ENCODE measurements around the gene RNF2. TPM values are rescaled to one million over a fixed set of nuclear protein-coding genes. Genes with fewer than 3 reads are reported as not detected.

RNF2 gene
- polyA plus RNA-seq, 1 donor from 2014 or later, result 49.2 TPM

- Histone ChIP-seq H3K79me2 (replicated peaks; ENCODE audit: insufficient read depth, low read length) (peaks cover 75% of the 10 kb centered on the region), H3K9me2 (ENCODE audit: insufficient read depth, low read length) (no peaks in the 10 kb centered on the region), H3K4me3 (ENCODE audit: low read length) (no peak overlapping the region)
These were observed 38.5 kb downstream of the RNF2 start for GRCh38 chr1:185083818-185084217.

DNA sequence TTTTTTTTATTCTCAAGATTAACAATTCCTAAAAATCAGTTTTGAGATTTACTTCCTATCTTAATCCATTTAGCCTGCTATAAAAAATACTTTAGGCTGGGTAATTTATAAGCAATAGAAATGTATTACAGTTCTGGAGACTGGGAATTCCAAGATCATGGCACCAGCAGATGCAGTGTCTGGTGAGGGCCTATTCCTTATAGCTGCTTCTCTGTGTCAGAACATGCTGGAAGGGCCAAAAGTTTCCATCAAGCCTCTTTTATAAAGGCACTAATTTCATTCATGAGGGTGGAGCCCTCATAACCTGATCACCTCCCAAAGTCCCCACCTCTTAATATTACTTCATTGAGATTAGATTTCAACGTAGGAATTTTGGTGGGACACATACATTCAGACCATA is 41.7 kb downstream of the RNF2 start:
- no peak overlapping the region for H3K9ac ChIP-seq (ENCODE audit: low read length)
- no peak overlapping the region for H2AFZ ChIP-seq (ENCODE audit: low read depth, low read length)
- H3K27ac ChIP-seq (ENCODE audit: low read length), result no peak overlapping the region
- peaks cover 49% of the 10 kb centered on the region for H3K79me2 ChIP-seq (replicated peaks; ENCODE audit: insufficient read depth, low read length)
- H3K9me2 ChIP-seq (ENCODE audit: insufficient read depth, low read length), result no peaks in the 10 kb centered on the region
- TF ChIP-seq POLR2AphosphoS5 (IDR thresholded peaks at IDR 0.05), result no peak
- no peak for TF ChIP-seq TAF1 (IDR thresholded peaks at IDR 0.05; ENCODE audit: low read depth)
- no peak for TF ChIP-seq EP300 (conservative IDR thresholded peaks at IDR 0.05; ENCODE audit: poor library complexity, severe bottlenecking)
- no peak for TF ChIP-seq RAD21 (conservative IDR thresholded peaks at IDR 0.05)
- TF ChIP-seq MXI1 (conservative IDR thresholded peaks at IDR 0.05; ENCODE audit: poor library complexity, severe bottlenecking), result no peak
- no peak for TF ChIP-seq CTCF (IDR thresholded peaks at IDR 0.05; ENCODE audit: poor library complexity, severe bottlenecking)
- TF ChIP-seq EZH2 (IDR thresholded peaks at IDR 0.05; ENCODE audit: borderline replicate concordance, insufficient read depth, low read length, poor library complexity, severe bottlenecking), result no peak
- TF ChIP-seq, protein P1, sequence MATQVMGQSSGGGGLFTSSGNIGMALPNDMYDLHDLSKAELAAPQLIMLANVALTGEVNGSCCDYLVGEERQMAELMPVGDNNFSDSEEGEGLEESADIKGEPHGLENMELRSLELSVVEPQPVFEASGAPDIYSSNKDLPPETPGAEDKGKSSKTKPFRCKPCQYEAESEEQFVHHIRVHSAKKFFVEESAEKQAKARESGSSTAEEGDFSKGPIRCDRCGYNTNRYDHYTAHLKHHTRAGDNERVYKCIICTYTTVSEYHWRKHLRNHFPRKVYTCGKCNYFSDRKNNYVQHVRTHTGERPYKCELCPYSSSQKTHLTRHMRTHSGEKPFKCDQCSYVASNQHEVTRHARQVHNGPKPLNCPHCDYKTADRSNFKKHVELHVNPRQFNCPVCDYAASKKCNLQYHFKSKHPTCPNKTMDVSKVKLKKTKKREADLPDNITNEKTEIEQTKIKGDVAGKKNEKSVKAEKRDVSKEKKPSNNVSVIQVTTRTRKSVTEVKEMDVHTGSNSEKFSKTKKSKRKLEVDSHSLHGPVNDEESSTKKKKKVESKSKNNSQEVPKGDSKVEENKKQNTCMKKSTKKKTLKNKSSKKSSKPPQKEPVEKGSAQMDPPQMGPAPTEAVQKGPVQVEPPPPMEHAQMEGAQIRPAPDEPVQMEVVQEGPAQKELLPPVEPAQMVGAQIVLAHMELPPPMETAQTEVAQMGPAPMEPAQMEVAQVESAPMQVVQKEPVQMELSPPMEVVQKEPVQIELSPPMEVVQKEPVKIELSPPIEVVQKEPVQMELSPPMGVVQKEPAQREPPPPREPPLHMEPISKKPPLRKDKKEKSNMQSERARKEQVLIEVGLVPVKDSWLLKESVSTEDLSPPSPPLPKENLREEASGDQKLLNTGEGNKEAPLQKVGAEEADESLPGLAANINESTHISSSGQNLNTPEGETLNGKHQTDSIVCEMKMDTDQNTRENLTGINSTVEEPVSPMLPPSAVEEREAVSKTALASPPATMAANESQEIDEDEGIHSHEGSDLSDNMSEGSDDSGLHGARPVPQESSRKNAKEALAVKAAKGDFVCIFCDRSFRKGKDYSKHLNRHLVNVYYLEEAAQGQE (IDR thresholded peaks at IDR 0.05; ENCODE audit: borderline replicate concordance), result no peak
- TF ChIP-seq SMC3 (conservative IDR thresholded peaks at IDR 0.05; ENCODE audit: poor library complexity), result no peak
- H3K4me2 ChIP-seq (ENCODE audit: low read length), result no peak overlapping the region
- no peaks in the 10 kb centered on the region for H3K27me3 ChIP-seq (ENCODE audit: insufficient read depth, low read depth, low read length)
- H4K20me1 ChIP-seq (ENCODE audit: insufficient read depth), result no peaks in the 10 kb centered on the region
- no peak overlapping the region for H3K4me3 ChIP-seq (ENCODE audit: low read length)
- no peaks in the 10 kb centered on the region for H3K36me3 ChIP-seq (ENCODE audit: insufficient read depth, low read length)
- no peaks in the 10 kb centered on the region for H3F3A ChIP-seq (ENCODE audit: insufficient read depth, low read length, poor library complexity, severe bottlenecking)
- H3K9me3 ChIP-seq (ENCODE audit: low read length), result no peaks in the 10 kb centered on the region

More at GRCh38 chr1:185083818-185084217, 38.5 kb downstream of the RNF2 start:
- Histone ChIP-seq H3K9ac (ENCODE audit: low read length) (no peak overlapping the region), H3K9me3 (ENCODE audit: low read length) (no peaks in the 10 kb centered on the region), H3K27ac (ENCODE audit: low read length) (no peak overlapping the region), H3K4me2 (ENCODE audit: low read length) (no peak overlapping the region), H4K20me1 (ENCODE audit: insufficient read depth) (no peaks in the 10 kb centered on the region), H3K36me3 (ENCODE audit: insufficient read depth, low read length) (no peaks in the 10 kb centered on the region), H3F3A (ENCODE audit: insufficient read depth, low read length, poor library complexity, severe bottlenecking) (no peaks in the 10 kb centered on the region), H3K27me3 (ENCODE audit: insufficient read depth, low read depth, low read length) (no peaks in the 10 kb centered on the region), H2AFZ (ENCODE audit: low read depth, low read length) (no peak overlapping the region)
- TF ChIP-seq TAF1 (IDR thresholded peaks at IDR 0.05; ENCODE audit: low read depth) (no peak), EP300 (conservative IDR thresholded peaks at IDR 0.05; ENCODE audit: poor library complexity, severe bottlenecking) (no peak), RAD21 (conservative IDR thresholded peaks at IDR 0.05) (no peak), SMC3 (conservative IDR thresholded peaks at IDR 0.05; ENCODE audit: poor library complexity) (no peak), POLR2AphosphoS5 (IDR thresholded peaks at IDR 0.05) (no peak), EZH2 (IDR thresholded peaks at IDR 0.05; ENCODE audit: borderline replicate concordance, insufficient read depth, low read length, poor library complexity, severe bottlenecking) (no peak), CTCF (IDR thresholded peaks at IDR 0.05; ENCODE audit: poor library complexity, severe bottlenecking) (no peak), MXI1 (conservative IDR thresholded peaks at IDR 0.05; ENCODE audit: poor library complexity, severe bottlenecking) (no peak)
- TF ChIP-seq, protein P1 (IDR thresholded peaks at IDR 0.05; ENCODE audit: borderline replicate concordance), result no peak
